OCI-LY7 (cell line): ENCODE measurements around the gene C12orf42.

Experiments
- CTCF ChIP-seq: fragments of 200-600 bp; sonication (generic); conservative IDR thresholded peaks from 2 replicates; pipeline ENCODE4 v1.5.1; 2014; ENCODE audit warnings: mild to moderate bottlenecking, antibody characterized with exemption, low read length, moderate library complexity, mixed read lengths
- EZH2phosphoT487 ChIP-seq: fragments of 200-600 bp; sonication (generic); IDR thresholded peaks from 2 replicates; pipeline ENCODE4 v1.6.1; 2018; ENCODE audit warnings: low read depth, borderline replicate concordance, mild to moderate bottlenecking, mixed run types, antibody characterized with exemption, low read length, moderate library complexity, mixed read lengths

DNA sequence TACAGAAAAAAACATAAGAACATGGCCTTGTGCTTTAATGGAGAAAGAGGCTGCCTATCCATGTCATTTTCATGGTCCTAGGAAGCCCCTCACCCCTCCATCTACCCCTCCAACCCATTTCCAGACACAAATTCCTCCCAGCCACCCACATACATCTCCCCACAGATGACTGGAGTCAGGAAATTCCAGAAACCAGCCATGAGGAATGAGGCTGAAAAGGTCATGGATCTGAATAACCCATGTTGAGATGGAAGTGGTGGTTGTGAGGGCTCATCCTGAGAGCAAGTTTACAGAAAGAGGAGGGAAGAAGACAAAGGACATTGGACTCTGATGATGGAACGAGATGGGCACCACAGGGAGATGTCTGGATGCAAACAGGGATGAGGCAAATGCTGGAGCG, 23.9 kb upstream of the C12orf42 start:
- TF ChIP-seq EZH2phosphoT487, result no peak
- no peak for TF ChIP-seq CTCF
